HT-29 (cell line): ENCODE data around the gene GPX2. TPM values are rescaled to one million over a fixed set of nuclear protein-coding genes. Genes with fewer than 3 reads are reported as not detected.
A peak's percentile ranks its signal among the peaks of the same experiment; 100 is the strongest.

ENCODE experiments used
- DNase-seq: peaks from one replicate; pipeline ENCODE4 v3.0.0-alpha.2; 2015; ENCODE audit warnings: low spot score
- total RNA-seq: library from RNA; depleted of rRNA; stranded (reverse); fragments of >200 nt; shearing (Covaris generic); gene quantifications from 2 replicates; pipeline ENCODE4 v1.2.3, GENCODE V29; 2014

The GPX2 gene
- total RNA-seq, 1 experiment from 2014 or later = 1,115 TPM

DNA sequence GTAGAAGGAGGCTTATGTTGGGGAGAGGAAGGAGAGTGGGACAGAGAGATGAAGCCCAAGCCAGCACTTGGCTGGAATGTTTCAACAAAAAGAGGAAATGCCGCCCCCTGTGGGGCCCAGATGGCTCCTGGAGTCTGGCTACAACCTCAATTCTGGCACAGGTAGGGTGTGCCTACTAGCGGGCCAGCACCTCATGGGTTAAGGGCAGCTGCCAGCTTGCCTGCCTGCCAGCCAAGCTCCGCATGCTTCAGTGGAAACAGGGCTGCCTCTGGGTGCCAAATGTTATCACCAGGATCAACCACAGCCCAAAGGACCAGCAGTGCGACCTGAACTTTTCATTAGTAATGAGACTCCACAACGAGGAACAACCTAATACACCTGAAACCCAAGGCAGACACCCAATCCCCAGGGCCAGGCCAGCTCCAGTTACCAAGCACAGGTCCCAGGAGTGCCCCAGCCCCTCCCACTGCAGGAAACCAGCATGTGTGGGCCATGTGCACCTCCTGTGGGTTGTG lies 18.3 kb upstream of the GPX2 start:
- peak; percentile 32 for DNase-seq

DNA sequence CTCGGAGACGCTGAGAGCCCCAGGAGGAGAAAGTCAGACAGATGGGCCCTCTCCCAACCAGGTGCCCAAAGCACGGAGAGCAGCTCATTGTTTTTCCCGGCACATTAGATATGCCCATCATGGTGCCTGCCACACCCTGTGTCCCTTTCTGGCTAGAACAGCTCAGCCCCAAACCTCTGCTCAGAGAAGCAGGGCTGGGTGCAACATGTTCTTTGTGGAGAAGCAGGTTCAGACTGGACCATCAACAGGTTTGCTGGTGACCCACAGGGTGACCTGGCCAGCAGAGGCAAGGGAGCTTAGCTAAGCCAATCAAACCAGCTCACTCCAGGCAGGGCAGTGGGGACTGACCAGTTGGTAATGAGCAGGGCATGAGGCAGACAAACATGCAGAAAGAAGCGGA lies 16.2 kb upstream of the GPX2 start:
- DNase-seq = no peak

DNA sequence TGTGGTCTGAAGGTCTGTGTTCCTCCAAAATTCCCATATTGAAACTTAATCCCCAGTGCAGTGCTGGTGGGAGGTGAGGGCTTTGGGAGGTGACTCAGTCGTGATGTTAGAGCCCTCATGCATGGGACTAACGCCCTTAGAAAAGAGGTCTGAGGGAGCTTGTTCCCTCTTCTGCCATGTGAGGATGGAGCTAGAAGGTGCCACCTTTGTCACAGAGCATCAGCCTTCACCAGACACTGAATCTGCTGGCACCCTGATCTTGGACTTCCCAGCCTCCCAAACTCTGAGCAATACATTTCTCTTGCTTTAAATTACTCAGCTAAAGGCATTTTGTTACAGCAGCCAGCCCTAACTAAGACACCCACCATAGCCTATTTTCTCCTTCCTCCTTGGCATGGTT lies 15.7 kb upstream of the GPX2 start:
- no peak for DNase-seq

DNA sequence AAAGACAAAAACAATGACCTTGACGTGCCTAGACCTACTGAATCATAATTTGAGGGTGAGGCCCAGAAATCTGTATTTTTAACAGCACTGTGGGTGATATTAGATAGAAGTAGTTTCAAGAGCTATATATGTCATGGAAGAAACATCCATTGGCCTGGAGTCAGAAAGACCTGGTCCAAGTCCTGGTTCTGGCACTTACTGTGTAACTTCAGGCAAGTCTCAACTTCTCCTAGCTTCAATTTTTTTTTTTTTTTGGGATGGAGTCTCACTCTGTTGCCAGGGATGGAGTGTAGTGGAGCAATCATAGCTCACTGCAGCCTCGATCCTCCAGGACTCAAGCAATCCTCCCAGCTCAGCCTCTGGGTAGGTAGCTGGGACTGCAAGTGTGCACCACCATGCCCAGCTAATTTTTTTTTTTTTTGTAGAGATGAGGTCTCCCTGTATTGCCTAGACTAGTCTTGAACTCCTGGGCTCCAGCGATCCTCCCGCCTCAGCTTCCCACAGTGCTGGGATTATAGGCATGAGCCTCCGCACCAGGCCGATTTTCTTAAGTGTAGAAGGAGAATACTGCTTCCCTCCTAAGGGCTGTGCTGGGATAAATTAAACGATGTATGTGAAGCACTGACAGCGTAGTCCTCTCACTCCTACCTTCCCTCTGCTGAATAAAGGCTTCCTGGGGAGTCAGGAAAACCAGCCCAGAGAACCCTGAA lies 14.3 kb upstream of the GPX2 start:
- no peak for DNase-seq

DNA sequence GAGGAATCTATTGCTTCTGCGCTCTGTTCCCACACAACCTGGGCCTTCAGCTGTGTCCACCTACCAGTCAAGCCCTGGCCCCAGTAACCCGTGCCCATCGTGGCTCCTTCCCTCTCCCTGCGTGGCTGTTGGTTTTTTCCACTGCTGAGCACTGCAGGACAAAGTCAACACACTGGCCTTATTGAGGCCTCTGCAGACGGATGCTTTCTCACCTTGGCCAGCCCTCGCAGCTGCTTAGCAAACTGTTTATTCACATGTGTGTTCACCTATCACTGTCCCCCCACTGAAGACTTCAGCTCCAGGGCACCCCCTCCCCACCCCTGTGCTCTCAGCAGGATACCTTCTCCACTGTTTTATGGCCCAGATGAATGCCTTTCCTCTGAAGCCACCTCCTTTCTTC lies 12.8 kb upstream of the GPX2 start:
- no peak for DNase-seq

DNA sequence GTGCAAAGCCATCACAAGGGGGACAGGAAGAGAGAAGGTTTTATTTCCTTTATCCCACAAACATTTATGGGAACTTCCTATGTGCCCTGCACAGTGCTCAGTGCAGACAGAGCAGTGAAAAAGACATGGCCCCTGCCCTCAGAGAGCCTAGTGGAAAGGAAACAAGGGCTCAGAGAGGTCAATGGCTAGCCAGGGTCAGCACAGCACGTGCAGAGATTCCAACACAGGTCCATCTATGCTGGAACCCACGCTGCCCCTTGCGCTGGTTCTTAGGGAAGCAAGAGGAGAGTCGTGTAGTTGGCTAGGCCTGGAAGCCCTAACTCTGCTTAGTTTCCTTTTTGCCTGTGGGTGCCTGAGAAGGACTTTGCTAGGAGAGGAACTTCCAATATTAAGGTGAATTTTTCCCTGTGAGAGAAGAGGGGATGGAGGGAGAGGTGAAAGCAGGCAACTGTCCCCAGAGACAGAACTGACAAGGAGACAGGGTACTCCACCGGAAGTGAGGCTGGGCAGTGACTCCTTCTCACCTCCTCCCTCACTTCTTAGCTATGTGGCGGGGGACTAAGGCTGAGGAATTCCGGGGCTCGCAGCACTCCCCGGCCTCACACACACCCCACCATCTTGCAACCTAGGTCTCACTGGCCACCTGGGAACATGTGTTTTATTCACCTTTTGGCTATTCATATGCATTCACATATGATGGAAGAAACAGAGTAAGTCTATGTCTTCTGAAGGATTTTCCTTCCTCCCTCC lies 12.1 kb upstream of the GPX2 start:
- no peak for DNase-seq

DNA sequence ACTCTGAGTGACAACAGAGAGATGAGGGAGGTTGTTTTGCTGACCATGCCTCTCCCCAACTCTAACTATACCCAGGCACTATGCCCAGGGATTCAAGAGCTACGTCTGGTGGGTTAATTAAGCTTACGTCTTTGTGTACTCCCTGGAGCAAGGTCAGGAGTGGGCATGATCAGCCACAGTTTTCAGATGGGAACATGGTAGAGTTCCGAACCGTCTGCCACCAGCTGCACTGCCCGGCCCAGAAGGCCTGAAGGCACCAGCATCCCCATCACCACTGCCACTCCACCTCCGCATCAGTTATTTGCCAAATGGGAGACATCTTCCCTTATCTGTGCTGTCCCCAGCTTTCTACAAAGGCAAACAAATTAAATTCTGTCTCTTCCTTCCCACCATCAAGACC lies 11.1 kb upstream of the GPX2 start:
- DNase-seq = no peak

DNA sequence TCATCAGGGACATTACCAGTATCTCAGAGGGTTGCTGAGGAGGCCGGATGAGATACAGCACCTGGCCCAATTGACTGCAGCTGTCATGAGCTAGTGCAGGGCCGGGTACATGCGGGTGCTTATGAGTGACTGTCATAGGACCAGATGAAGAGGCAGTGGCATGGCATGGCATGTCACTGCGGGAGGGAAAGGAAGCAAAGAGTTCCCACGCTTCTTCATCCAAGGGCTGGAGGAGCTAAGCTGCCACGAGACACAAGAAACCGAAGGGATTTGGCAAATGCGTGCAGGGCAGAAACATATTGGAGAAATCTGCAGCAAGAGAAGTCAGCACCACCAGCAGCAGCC lies 10.7 kb upstream of the GPX2 start:
- DNase-seq = no peak

DNA sequence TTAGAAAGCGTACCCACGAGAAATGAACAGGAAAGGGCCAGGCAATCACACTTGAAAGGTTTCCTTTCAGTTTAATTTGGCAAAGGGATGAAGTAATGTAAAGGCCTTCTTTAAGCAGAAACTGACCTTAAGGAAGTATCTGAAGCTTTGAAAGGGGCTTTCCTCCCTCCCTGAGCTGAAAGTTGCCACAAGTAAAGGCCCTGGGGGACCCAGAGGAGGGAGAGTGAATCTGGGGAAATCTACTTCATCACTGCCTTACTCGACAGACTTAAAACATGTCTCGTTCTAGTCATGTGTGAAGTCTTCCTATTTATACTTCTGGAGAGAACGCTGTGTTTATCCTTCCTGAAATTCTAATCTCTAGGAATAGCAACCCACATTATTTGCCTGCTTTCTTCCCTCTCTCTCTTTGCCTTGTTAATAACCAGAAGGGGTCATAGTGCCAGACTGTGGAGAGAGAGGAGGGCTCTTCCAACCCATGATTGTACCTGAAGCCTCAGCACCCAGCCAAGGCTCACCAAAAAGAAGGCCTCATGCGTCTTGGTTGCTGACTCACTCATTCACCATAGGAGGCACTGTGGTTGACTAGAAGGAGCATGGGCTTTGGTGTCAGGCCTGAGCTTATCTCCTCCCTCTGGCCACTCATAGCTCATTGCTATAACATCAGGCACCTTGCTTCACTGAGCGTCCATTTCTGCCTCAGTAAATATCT lies 10.2 kb upstream of the GPX2 start:
- no peak for DNase-seq

DNA sequence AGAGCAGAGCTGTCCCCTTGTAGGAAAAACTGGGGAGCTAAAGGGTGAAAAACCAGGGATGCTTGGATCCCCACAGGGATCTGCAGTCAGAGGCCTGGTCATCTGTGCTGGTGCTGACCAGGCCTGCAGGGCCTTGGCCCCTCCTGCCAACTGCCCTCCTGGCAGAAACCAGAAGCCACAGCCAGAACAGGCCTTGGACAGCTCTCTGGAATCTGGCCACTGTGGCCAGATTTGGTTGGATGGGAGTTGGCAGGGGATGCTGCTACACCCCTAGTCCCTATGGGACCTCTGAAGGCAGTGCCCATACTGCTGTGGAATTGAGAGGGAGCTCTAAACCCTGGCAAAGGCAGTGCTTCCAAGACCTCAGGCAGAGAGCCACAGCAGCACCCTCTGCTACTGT lies 9.2 kb upstream of the GPX2 start:
- DNase-seq = no peak

DNA sequence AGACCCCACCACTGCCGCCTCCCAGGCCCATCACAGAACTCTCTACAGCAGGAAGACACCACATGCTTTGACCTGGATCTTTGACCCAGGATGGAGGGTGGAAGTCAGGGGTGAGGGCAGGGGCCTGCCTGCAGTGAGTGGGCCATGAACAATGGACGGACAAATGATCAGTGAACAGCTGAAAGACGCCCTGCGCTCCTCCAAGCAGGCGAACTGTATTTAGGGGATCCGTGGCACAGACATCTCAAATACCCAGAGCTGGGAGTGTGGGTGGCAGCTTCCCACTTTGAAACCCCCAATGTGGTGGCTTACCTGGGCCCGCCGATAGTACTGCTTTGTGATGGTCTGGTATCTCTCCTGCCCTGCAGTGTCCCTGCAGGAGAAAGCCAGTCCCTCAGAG lies 8.7 kb upstream of the GPX2 start:
- no peak for DNase-seq

DNA sequence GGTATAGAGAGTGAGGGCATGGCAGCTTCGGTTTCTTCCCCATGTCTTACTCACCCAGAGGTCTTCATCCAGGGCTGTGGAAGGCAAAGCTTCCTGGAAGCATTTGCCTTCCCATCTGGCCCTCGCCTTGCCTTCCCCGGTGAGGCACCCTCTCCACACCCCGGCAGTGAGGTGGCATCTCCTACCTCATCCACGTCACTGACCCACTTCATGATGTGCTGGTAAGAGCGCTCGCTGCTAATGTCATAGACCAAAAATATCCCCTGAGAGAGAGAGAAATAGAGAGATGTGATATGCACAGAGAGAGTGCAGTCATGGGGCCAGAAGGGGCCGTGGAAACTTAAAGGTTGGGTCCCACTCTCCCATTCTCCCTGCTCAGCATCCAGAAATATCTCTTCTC lies 8.3 kb upstream of the GPX2 start:
- DNase-seq = no peak

DNA sequence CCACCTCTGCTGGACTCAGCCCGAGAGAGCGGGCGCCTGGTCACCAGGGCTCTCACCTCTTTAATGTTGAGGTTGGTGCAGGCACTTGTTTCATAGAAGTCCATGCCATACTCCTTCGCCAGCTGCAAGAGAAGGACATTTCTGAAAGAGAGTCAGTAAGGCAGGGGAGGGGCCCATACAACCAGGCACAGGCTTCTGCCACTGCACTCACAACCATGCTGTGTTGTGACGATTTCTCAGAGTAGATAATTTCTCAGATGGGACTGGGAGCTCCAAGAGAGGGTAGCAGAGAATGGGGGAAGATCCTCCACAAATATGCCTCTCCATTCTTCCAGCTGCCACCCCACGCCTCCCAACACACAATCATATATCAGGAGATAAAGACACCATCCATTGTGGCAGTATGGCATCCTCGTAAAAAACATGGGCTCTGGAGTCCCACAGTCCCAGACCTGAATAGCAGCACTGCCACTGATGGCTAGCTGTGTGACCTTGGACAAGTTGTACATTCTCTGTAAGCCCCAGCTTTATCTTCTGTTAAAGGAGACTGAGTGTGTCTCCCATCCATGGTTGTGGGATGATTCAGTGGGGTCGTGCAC lies 6.2 kb upstream of the GPX2 start:
- no peak for DNase-seq

DNA sequence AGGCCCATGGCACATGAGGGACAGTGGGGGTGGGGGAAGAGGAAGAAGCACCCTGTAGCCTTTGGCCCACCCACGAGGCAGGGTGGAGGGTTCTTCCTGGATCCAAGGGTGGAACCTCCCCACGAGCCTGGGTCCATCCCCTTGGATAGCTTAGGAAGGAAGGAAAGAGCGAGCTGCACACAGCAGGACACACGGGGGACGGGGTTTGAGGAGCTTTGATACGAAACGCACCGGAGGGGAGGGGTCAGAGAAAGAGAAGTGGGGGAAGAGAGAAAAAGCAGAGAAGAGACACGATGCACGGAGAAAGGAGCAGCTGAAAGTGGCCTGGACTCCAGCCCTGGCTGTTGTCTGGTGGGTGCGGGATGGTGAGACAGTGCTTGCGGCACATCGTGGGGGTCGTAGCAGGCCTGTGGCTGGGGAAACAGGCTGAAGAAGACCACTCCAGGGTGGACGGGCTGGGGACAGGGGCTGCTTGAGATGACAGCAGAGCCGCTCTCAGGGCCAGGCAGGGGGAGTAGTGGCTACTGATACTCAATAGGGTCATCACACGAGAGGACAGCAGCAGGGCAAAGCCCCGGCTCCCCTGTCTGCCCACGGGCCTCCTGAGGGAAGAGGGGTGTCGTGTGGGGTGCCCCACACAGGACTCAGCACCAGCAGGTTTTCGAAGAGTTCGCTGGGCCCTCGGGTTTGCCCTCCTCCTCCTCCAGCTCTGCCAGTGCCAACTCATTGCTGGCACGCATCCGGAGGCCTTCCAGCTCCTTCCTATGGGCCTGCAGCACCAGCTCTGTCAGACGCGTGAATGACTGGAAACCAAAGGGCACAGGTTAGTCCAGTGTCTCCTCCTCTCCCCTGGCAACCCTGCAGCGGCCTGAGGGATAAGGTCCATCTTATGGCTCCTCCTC lies 5.4 kb upstream of the GPX2 start:
- DNase-seq = no peak

DNA sequence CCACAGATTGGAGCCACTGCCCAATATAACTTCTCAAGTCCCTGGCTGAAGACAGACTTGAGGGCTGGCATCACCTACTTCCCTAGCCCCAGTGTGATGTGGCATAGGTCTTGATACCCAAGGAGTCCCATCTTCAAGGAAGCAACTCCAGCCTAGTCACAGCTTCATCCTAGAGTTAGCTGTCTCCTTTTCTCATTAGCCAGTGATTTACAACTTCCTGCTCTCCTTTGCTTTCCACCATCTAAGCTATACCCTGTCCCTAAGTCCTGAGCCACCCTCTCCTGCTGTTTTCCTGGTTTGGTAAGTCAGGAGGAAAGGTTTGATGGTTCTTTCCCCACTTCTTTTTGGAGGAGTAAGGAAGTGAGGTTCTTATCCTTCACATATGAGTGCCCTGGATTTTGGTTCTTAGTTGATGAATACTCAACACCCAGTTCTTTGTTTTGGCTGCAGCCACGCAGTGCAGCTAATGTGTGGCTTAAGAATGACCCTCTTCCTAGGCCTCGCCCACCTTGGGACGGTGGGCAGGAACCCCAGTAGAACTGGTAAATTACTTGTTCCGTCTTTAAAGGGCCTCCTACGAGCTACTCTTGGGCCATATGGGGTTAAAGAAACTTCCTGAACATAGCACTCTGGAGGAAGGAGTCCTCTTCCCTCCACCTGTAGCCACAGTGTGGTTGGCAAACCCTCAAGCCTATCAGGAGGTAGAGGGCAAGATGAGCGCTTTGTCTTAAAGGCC lies 3.9 kb upstream of the GPX2 start:
- DNase-seq = no peak

DNA sequence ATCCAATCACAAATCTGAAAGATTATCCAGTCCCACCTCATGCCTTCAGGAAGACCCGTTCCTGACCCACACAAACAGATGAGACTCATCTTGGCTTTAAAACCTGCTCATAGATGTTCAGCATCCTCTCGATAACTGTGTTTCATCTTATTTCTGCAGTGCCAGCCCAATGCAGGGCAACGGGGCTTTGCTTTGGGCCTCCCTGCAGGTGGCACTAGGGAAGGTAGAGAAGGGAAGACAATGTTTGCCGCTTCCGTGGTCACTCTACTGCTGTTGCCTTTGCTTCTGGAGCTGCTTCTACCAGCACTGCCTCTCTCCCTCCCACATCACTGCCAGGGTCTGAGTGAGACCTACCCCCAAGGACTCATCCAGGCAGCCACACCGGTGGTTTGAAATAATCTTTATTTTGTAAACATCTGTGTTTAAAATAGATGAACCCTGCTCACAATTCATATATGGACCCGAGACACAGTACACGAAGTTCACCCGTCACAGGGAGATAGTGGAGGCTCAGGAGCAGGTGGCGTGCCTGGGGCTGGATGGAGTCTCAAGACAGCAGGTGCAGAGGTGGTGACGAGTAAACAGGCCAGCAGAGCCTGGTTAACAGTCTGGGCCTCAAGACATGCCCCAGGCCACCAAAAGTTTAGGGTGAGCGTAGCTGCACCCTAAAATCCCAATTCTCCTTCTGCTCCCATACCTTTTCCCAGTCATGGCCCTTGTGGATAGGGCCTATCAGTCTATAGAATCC lies 3.1 kb upstream of the GPX2 start:
- DNase-seq = no peak

DNA sequence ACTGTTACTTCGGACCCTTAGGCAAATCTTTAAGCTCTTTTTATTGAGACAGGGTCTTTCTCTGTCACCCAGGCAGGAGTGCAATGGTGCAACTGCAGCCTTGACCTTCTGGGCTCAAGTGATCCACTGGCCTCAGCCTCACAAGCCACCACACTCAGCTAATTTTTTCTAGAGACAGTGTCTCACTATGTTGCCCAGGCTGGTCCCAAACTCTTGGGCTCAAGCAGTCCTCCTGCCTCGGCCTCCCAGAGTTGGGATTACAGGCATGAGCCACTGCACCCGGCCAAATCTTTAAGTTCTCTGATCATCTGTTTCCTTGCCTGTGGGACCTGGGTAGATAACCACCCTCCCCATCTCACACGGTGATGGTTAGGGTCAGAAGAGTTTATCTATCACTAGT lies 2.3 kb upstream of the GPX2 start:
- no peak for DNase-seq

DNA sequence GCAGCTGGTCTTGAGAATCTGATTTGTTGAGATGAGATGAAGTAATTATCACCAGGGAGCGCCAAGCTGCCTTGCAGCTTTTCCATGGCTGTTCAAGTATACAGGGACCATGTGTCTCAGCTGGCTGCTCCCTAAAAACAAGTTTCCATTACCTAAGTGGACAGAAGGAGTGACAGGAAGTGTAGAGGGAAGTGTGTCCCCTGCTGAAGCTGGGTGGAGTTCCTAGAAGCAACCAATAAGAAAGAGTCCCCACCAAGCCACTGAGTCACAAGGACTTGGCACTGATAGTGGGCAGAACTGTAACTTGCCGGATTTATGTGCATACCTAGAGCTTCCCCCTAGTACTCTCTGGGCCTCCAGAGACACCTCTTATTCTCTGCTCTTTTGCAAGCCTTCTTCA lies 1.5 kb upstream of the GPX2 start:
- peak; percentile 38 for DNase-seq

DNA sequence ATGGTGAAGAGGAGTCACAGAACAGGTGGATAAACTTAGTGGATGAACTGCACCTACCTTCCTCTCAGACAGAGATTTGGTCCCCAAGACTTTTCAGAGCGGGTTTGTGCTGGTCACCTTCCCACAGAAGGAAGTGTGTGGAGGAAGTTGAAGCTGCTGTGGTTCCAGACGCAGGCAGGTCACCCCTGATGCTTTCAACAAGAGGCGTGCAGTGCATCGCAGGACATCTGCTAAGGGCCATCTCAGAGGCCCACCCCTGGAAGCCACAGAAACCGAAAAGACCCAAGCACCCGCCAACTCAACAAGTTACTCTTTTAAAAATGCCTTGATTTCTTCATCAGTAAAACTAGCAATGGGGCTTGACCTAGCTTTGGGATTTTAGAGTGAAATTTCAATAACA lies 1.0 kb upstream of the GPX2 start:
- peak; percentile 28 for DNase-seq
